HPDE6-E6E7 (cell line): ENCODE data around the gene TSFM.
"Not testable (repeated sequence)": the region's sequence is repeated elsewhere in the genome, so short reads cannot be mapped to it uniquely, and the experiment has no call there.

Experiments
- DNase-seq: peaks from one replicate; pipeline ENCODE4 v3.0.0; 2011; ENCODE audit warnings: missing footprints; ENCODE audit errors: extremely low spot score

Gene TSFM

GRCh38 chr12:57815177-57816000 lies 32.8 kb downstream of the TSFM start:
- DNase-seq: no peak

- DNase-seq: no peak
Observed at GRCh38 chr12:57816001-57816854, 33.6 kb downstream of the TSFM start.

GRCh38 chr12:57816855-57817151 lies 34.2 kb downstream of the TSFM start:
- DNase-seq: no peak

GRCh38 chr12:57817261-57817989 lies 34.8 kb downstream of the TSFM start:
- no peak for DNase-seq

- DNase-seq: not testable (repeated sequence)
Observed at GRCh38 chr12:57817990-57818331, 35.4 kb downstream of the TSFM start.

GRCh38 chr12:57820119-57820518 lies 37.5 kb downstream of the TSFM start:
- not testable (repeated sequence) for DNase-seq

GRCh38 chr12:57821015-57821414 lies 38.4 kb downstream of the TSFM start:
- DNase-seq: not testable (repeated sequence)

- no peak for DNase-seq
Observed at GRCh38 chr12:57821474-57822214, 39.1 kb downstream of the TSFM start.

- no peak for DNase-seq
Observed at GRCh38 chr12:57822392-57823130, 40.0 kb downstream of the TSFM start.

- no peak for DNase-seq
Observed at GRCh38 chr12:57823131-57823907, 40.7 kb downstream of the TSFM start.

GRCh38 chr12:57823908-57824640 lies 41.5 kb downstream of the TSFM start:
- no peak for DNase-seq

GRCh38 chr12:57825451-57825850 lies 42.9 kb downstream of the TSFM start:
- DNase-seq: no peak

- DNase-seq: no peak
Observed at GRCh38 chr12:57826400-57826799, 43.8 kb downstream of the TSFM start.

- no peak for DNase-seq
Observed at GRCh38 chr12:57826966-57827365, 44.4 kb downstream of the TSFM start.

GRCh38 chr12:57829025-57829777 lies 46.6 kb downstream of the TSFM start:
- no peak for DNase-seq

- DNase-seq: no peak
Observed at GRCh38 chr12:57830393-57830792, 47.8 kb downstream of the TSFM start.

GRCh38 chr12:57832966-57833365 lies 50.4 kb downstream of the TSFM start:
- DNase-seq: no peak

GRCh38 chr12:57833672-57834071 lies 51.1 kb downstream of the TSFM start:
- DNase-seq: no peak
